GM12878 (cell line): ENCODE data around the gene DDX54. TPM values are rescaled to one million over a fixed set of nuclear protein-coding genes. Genes with fewer than 3 reads are reported as not detected.

Experiments used
- ATAC-seq: fragments of 200-7000 bp; cut with Tn5 transposase; 3 replicates; pipeline ENCODE4 v1.9.1; 2020; ENCODE audit warnings: mild to moderate bottlenecking, moderate library complexity
- BruUV-seq: library from RNA; stranded (reverse); fragments of 400-500 nt; replicated peaks from 2 replicates; lab custom pipeline; 2021; lab: Mats Ljungman, UMichigan
- CTCF ChIA-PET: fragments of 300-600 bp; sonication (Branson Sonifier 250); formaldehyde crosslinking; extraction: SDS; loops from one replicate; lab custom pipeline; 2021; ENCODE audit warnings: inconsistent platforms; lab: Yijun Ruan, JAX
- POLR2A ChIA-PET: fragments of 350-600 bp; formaldehyde crosslinking; extraction: SDS; loops from one replicate; lab custom pipeline; 2021; ENCODE audit warnings: inconsistent platforms; lab: Charles Lee
- RAD21 ChIA-PET: fragments of 300-600 bp; sonication (Branson Sonifier 250); formaldehyde crosslinking; loops from one replicate; lab custom pipeline; 2023; ENCODE audit warnings: antibody characterized with exemption; ENCODE audit not compliant: unreplicated experiment; lab: Charles Lee
- SMC1A ChIA-PET: fragments of 300-600 bp; sonication (Branson Sonifier 250); formaldehyde crosslinking; loops from one replicate; lab custom pipeline; 2023; ENCODE audit not compliant: unreplicated experiment, uncharacterized antibody; lab: Charles Lee
- DNase-seq: peaks from one replicate; pipeline ENCODE4 v3.0.0-alpha.2; 2011; ENCODE audit warnings: low read depth, low spot score
- FAIRE-seq: peaks from 3 replicates; lab custom pipeline; 2011; peaks lifted over from hg19 to GRCh38; lab: Jason Lieb, UNC
- H2AFZ ChIP-seq: 2 replicates; pipeline ENCODE4 v1.6.0; 2011; ENCODE audit warnings: low read depth, low read length, control low read depth; ENCODE audit not compliant: control insufficient read depth
- H3K27ac ChIP-seq: 2 replicates; pipeline ENCODE4 v1.5.1; 2011; ENCODE audit warnings: control low read depth; ENCODE audit not compliant: control insufficient read depth, insufficient read depth
- H3K27me3 ChIP-seq, 2 experiments: replicated peaks in 1 of 2; 2 replicates each; pipeline versions ENCODE4 v1.6.0 to v1.6.1; 2011; ENCODE audit warnings: low read length in 1 of 2; ENCODE audit not compliant: control insufficient read depth in 2 of 2, insufficient read depth in 2 of 2
- H3K36me3 ChIP-seq, 2 experiments: 2 replicates each; pipeline ENCODE4 v1.5.1; 2011; ENCODE audit warnings: low read length in 1 of 2; ENCODE audit not compliant: control insufficient read depth in 2 of 2, insufficient read depth in 2 of 2
- H3K4me1 ChIP-seq: 2 replicates; pipeline ENCODE4 v1.6.1; 2011; ENCODE audit warnings: mild to moderate bottlenecking, low read length, moderate library complexity, mixed read lengths; ENCODE audit not compliant: control insufficient read depth, insufficient read depth
- H3K4me2 ChIP-seq: 2 replicates; pipeline ENCODE4 v1.6.0; 2011; ENCODE audit warnings: control low read depth; ENCODE audit not compliant: control insufficient read depth, insufficient read depth
- H3K4me3 ChIP-seq: fragments of 200-600 bp; sonication (generic); 2 replicates; pipeline ENCODE4 v1.5.1; 2016
- H3K79me2 ChIP-seq: 2 replicates; pipeline ENCODE4 v1.6.0; 2011; ENCODE audit warnings: low read length; ENCODE audit not compliant: control insufficient read depth, insufficient read depth
- H3K9ac ChIP-seq: 2 replicates; pipeline ENCODE4 v1.8.0; 2011; ENCODE audit warnings: low read length, control low read depth, mixed read lengths; ENCODE audit not compliant: control insufficient read depth, insufficient read depth
- H3K9me3 ChIP-seq: replicated peaks from 3 replicates; pipeline ENCODE4 v1.5.1; 2011; ENCODE audit warnings: mild to moderate bottlenecking, low read length; ENCODE audit not compliant: control insufficient read depth, insufficient read depth
- H4K20me1 ChIP-seq: 2 replicates; pipeline ENCODE4 v1.6.0; 2011; ENCODE audit not compliant: control insufficient read depth, insufficient read depth
- BACH1 ChIP-seq: fragments of 450-650 bp; IDR thresholded peaks from 2 replicates; pipeline ENCODE4 v1.6.1; 2017; ENCODE audit warnings: mild to moderate bottlenecking, borderline replicate concordance
- CREM ChIP-seq: IDR thresholded peaks from 2 replicates; pipeline ENCODE4 v1.6.1; 2014; ENCODE audit warnings: antibody characterized with exemption, low read depth
- DPF2 ChIP-seq: fragments of 450-650 bp; IDR thresholded peaks from 2 replicates; pipeline ENCODE4 v1.6.1; 2017; ENCODE audit warnings: mild to moderate bottlenecking
- EP300 ChIP-seq, 2 experiments: fragments of 150-350 bp in 1 of 2; IDR thresholded peaks; 2 replicates each; pipeline ENCODE4 v1.6.1; 2011 to 2012; ENCODE audit warnings: low read depth in 2 of 2, low read length in 2 of 2, borderline replicate concordance in 1 of 2, improper control_type of control experiment in 1 of 2, inconsistent platforms in 1 of 2; ENCODE audit not compliant: control insufficient read depth in 1 of 2
- IRF3 ChIP-seq: fragments of 450-650 bp; IDR thresholded peaks from 2 replicates; pipeline ENCODE4 v1.6.1; 2014; ENCODE audit warnings: mild to moderate bottlenecking
- KDM1A ChIP-seq: fragments of 200-600 bp; sonication (generic); IDR thresholded peaks from 2 replicates; pipeline ENCODE4 v1.6.1; 2016; ENCODE audit warnings: borderline replicate concordance
- MXI1 ChIP-seq: fragments of 150-350 bp; IDR thresholded peaks from 2 replicates; pipeline ENCODE4 v1.6.1; 2011; ENCODE audit warnings: low read depth, mild to moderate bottlenecking, inconsistent platforms, low read length, improper control_type of control experiment
- NFYA ChIP-seq: IDR thresholded peaks from 2 replicates; pipeline ENCODE4 v1.6.1; 2011; ENCODE audit warnings: low read depth, mild to moderate bottlenecking, low read length, improper control_type of control experiment, borderline replicate concordance
- NR2F1 ChIP-seq: fragments of 450-650 bp; conservative IDR thresholded peaks from 2 replicates; pipeline ENCODE4 v1.6.1; 2017; ENCODE audit warnings: mild to moderate bottlenecking
- PAX8 ChIP-seq: fragments of 450-650 bp; IDR thresholded peaks from 2 replicates; pipeline ENCODE4 v1.6.1; 2017; ENCODE audit warnings: mild to moderate bottlenecking, moderate library complexity
- POLR2A ChIP-seq: IDR thresholded peaks from 2 replicates; pipeline ENCODE4 v1.6.1; 2011; ENCODE audit warnings: low read depth, mild to moderate bottlenecking, low read length
- RAD21 ChIP-seq: IDR thresholded peaks from 2 replicates; pipeline ENCODE4 v1.6.1; 2011; ENCODE audit warnings: mild to moderate bottlenecking, low read depth, low read length, moderate library complexity; ENCODE audit not compliant: insufficient read depth
- SMARCA5 ChIP-seq: fragments of 450-650 bp; IDR thresholded peaks from 2 replicates; pipeline ENCODE4 v1.6.1; 2017; ENCODE audit warnings: mild to moderate bottlenecking
- SMC3 ChIP-seq: IDR thresholded peaks from 2 replicates; pipeline ENCODE4 v1.6.1; 2011; ENCODE audit warnings: low read length, improper control_type of control experiment, borderline replicate concordance
- STAT3 ChIP-seq: IDR thresholded peaks from 2 replicates; pipeline ENCODE4 v1.6.1; 2011; ENCODE audit warnings: low read depth, low read length, improper control_type of control experiment
- WRNIP1 ChIP-seq: IDR thresholded peaks from 2 replicates; pipeline ENCODE4 v1.6.1; 2011; ENCODE audit warnings: low read depth, low read length, improper control_type of control experiment, borderline replicate concordance
- WGBS: methylation state at CpG from one replicate; pipeline ENCODE4 v1.1.6; 2016; ENCODE audit warnings: low lambda C conversion rate; ENCODE audit not compliant: insufficient replicate concordance, insufficient coverage; ENCODE audit errors: missing lambda C conversion rate; 5-methylcytosine and 5-hydroxymethylcytosine counted together
- in situ Hi-C: fragments of 300-500 bp; cut with MboI; formaldehyde crosslinking; loops from 9 replicates; pipeline ENCODE4 v1.14.3; 2018; ENCODE audit warnings: mixed read lengths
- intact Hi-C: fragments of 100-400 bp; cut with micrococcal nuclease; formaldehyde crosslinking; loops from one replicate; pipeline ENCODE4 v1.14.2; 2022; ENCODE audit not compliant: unreplicated experiment
- polyA plus RNA-seq, 11 experiments: library from polyadenylated mRNA; depleted of rRNA in 4 of 11; unstranded in 6 of 11; stranded (reverse) in 5 of 11; fragments of >200 nt; fragmentation: Nextera tagmentation in 4 of 11; fragmentation: Illumina TruSeq in 1 of 11; extraction: Ambion mirVana in 4 of 11; extraction: Trizol in 1 of 11; gene quantifications; 1 replicate in 1 of 11; 2 replicates in 10 of 11; pipeline versions ENCODE4 v1.2.1 to v1.2.3, GENCODE V29; 2011 to 2016; ENCODE audit warnings: inconsistent platforms in 2 of 11, missing spikeins in 2 of 11, low read depth in 1 of 11
- total RNA-seq, 4 experiments: library from RNA; depleted of rRNA in 3 of 4; stranded (reverse); fragments of >200 nt in 3 of 4; fragmentation: Illumina TruSeq in 1 of 4; extraction: Trizol in 1 of 4; gene quantifications; 2 replicates each; pipeline versions ENCODE4 v1.2.1 to v1.2.3, GENCODE V29; 2013 to 2021
- TF ChIP-seq, protein P1 (sequence below): IDR thresholded peaks from 2 replicates; pipeline ENCODE4 v1.6.1; 2012; ENCODE audit warnings: low read depth, low read length, improper control_type of control experiment

Gene DDX54
- total and polyA plus RNA-seq, 10 of the 15 experiments (the other 5 are each of a cell fraction or from before 2014, with no cell fraction given), result 1.9 to 115 (median 56.3) TPM

- Histone ChIP-seq H3K4me3 (no peak overlapping the region), H3K27ac (no peak overlapping the region), H2AFZ (no peak overlapping the region), H3K9ac (no peak overlapping the region), H3K27me3 (no peaks in the 10 kb centered on the region), H4K20me1 (no peaks in the 10 kb centered on the region), H3K79me2 (peaks cover 6% of the 10 kb centered on the region), H3K4me1 (peaks cover 47% of the 10 kb centered on the region), H3K4me2 (no peak overlapping the region), H3K36me3 (peaks cover 7 to 26% of the 10 kb centered on the region in 2 experiments), H3K9me3 (no peaks in the 10 kb centered on the region)
- RAD21 ChIA-PET, result interaction anchor here (0.9 to 6.6 kb wide), 3 partner anchors 12 to 188 kb away, joined by 3 to 47 read pairs (median 20); partner anchors contain the start of genes SDSL and TPCN1
- CTCF ChIA-PET, result interaction anchor here (1.0 to 2.6 kb wide), 6 partner anchors 11 to 50 kb away, joined by 3 to 11 read pairs (median 8); no protein-coding TSS in a partner anchor
- FAIRE-seq (no peak), DNase-seq (no peak), ATAC-seq (no peak)
- 97% methylated on average over 4 of the region's 4 CpGs for WGBS
- TF ChIP-seq NFYA (no peak), NR2F1 (no peak), KDM1A (no peak), STAT3 (no peak), WRNIP1 (no peak), DPF2 (no peak), CREM (no peak), EP300 (IDR thresholded peaks at IDR 0.05; ENCODE audit: borderline replicate concordance in 1 of 2, control insufficient read depth in 1 of 2, low read depth in 2 of 2, low read length in 2 of 2) (no peak), MXI1 (no peak), SMARCA5 (no peak), SMC3 (no peak), POLR2A (no peak), BACH1 (no peak), PAX8 (no peak), IRF3 (no peak), RAD21 (no peak)
- TF ChIP-seq, protein P1, sequence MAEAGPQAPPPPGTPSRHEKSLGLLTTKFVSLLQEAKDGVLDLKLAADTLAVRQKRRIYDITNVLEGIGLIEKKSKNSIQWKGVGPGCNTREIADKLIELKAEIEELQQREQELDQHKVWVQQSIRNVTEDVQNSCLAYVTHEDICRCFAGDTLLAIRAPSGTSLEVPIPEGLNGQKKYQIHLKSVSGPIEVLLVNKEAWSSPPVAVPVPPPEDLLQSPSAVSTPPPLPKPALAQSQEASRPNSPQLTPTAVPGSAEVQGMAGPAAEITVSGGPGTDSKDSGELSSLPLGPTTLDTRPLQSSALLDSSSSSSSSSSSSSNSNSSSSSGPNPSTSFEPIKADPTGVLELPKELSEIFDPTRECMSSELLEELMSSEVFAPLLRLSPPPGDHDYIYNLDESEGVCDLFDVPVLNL, result no peak
- POLR2A ChIA-PET, result interaction anchor here (7.6 kb wide), 1 partner anchor 12 kb away, joined by 74 read pairs; the partner anchor contains the start of gene TPCN1
- SMC1A ChIA-PET, result interaction anchor here (0.8 to 15.7 kb wide), 8 partner anchors 11 to 50 kb away, joined by 3 to 237 read pairs (median 8); partner anchors contain the start of gene DDX54
- intact Hi-C loops, result loop anchor here (2.0 kb wide), 1 partner anchor 37 kb away; no protein-coding TSS in a partner anchor
- in situ Hi-C loops, result no loop called here
- BruUV-seq, result no TSS peak
These were observed 48.7 kb upstream of the DDX54 start for GRCh38 chr12:113233967-113234366.
